DMS 273 (cell line): Measurements from ENCODE around the gene PRKD2.

Experiments
- DNase-seq: peaks from one replicate; lab custom pipeline; 2025; ENCODE audit not compliant: unreplicated experiment; lab: John Stamatoyannopoulos, UW

PRKD2 gene

DNA sequence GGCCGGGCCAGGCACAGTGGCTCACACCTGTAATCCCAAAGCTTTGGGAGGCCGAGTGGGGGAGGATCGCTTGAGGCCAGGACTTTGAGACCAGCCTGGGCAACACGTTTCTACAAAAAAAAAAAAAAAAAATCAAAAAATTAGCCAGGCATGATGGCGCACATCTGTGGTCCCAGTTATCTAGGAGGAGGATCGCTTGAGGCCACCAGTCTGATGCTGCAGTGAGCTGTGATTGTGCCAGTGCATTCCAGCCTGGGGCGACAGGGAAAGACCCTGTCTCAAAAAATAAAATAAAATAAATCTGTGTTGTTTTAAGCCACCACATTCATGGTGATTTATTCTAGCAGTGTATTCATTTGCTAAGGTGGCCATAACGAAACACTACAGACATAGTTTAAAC is 51.8 kb downstream of the PRKD2 start:
- no peak for DNase-seq

DNA sequence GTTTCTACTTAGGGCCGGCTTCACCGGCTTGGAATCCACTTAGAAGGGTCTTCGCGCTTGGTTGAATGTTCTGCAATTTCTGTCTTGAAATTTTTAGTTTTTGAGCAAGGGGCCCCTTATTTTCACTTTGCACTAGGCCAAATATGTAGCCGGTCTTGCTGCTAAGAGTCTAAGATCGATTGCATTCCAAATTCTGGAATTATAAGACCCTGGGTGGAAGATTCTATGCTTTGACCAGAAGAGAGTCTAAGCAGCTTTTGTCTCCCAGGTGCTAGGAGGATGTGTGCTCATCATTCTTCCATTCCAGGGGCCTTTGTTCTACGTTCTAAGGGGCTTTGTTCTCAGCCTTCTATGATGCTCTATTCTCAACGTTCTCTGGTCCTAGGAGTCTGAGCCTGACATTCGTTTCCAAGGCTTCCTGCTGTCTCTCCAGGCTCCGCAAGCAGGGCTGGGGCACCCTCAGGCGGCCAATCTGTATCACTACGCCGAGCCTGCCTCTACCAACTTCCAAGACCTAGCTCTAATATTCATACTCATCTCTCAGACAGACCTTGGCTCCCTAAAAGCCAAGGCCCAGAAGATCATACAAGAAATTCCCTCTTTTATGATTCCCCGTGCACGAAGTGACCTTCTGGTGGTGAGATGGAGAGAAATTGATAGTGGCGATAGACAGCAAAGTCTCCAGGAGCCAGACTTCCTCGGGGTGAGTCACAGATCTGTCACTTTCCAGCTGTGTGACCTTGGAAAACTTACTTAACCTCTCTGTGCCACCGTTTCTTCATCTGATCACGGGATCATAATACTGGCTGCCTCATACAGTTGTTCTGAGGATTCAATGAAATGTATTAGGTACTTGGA is 55.0 kb downstream of the PRKD2 start:
- peak; percentile 93 for DNase-seq

DNA sequence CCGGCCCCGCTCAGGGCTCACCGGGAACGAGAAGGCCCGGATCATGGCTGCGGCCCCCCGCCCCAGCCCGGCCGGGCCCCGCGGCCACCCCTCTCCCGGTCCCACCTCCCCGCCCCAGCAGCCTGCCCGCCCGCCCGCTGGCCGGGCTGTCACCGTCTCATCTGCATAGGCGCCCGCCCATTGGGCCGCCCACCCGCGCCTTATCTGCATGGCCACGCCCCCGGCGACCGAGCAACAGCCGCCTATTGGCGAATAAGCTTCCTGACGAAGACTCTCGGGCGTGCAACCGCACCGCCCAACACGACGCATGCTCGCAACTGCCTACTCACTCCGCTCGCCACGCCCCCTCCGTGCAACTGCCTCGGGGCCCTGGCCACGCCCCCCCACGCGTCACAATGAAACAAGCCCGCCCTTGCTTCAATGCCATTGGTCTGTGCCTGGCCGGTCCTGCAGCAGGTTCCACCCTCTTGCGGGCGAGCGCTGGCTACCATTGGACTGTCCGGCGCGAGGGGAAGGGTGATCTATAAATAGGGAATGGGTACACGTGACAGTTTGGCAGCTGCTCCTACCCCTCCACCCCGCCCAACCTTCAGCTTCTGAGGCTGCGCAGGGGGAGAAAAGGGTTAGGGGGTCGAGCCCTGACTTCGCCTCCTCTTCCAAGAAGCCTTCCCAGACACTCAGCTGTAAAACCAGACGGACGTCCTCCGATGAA is 55.7 kb downstream of the PRKD2 start, which contains the start of gene DACT3:
Gene DACT3, minus strand, starts transcription at position 163 of the 712 bp plus-strand sequence. Its CDS starts 118 bp downstream, at position 45.
- DNase-seq: peak; percentile 100

DNA sequence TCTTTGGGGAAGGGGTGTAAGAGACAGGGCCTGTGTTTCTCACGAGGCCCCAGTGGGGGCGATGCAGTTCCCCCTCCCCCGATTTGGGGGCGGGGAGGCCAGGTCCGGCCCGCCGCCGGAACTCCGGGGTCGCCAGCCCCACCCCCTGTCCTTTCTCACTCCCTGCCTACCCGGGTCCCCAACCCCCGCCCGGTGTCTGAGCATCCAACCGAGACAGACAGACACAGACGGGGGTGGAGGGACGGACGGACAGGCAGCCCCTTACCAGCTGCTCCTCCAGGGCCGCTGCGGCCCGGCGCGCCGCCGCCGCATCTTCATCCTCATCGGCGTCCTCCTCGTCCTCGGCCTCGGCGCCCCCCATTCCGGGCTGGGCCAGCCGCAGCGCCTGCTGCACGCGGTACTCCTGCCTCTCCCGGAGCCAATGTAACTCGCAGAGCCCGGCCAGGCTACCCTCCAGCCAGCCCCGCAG is 56.3 kb downstream of the PRKD2 start:
- DNase-seq: no peak

DNA sequence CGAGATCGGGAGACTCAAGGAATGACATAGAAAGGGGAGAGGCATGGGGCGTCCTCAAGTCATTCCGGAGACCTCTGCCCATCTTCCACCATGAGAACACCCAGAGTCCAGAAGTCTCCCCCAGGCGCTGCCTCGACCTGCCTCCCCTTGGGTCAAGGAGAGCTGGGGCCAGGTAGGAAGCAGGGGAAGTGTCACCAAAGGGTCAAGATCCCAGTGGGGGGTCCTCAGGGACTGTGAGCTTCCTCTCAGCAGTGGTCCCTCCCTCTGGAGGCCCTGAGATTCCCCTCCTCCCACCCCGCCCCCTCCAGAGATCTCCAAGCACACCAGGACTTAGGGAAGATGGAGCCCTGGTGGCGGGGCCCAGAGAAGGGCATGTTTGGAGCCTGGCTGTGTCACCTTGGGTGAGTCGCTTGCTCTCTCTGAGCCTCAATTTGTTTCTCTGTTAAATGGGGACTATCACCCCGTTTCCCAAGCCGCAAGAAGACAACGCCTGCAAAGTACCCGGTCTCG is 56.9 kb downstream of the PRKD2 start:
- DNase-seq: peak; percentile 53

DNA sequence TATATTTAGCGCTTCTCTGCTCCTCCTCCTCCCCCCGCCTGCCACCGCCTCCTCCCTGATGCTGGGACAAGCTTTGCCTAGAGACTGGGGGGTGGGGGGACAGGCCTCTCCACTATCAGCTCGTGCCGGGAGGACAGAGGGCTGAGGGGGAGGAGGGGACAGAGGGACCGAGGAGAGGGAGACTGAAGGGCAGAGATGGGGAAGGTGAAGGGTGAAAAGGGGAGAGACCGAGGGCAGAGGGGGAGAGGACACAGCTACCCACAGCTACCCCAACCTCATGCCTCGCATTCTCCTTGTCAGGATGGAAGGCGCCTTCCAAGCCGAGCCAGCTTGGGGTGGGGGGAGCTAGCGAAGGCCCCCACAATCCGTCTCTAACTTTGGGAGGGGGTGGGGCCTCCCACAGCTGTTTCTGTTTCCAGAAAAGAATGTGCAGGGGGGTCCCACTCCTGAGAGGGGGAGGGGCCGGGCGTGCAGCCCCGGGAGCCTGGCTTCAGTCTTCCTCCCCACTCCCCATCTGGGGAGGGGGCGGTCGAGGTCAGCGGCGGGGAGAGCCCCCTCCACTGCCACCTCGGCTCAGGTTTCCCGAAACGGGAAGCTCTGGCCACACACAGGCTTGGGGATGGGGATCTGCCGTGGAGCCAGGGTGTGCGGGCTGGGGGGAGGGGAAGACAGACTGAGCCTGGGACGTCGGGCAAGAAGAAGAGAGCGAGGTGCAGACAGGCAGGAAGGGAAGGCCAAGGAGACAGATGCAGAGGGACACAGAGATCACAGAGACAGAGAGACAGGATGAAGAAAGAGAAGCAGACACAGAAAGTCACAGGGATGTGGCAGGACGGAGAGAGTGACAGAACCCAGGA is 57.5 kb downstream of the PRKD2 start:
- DNase-seq: peak; percentile 53

DNA sequence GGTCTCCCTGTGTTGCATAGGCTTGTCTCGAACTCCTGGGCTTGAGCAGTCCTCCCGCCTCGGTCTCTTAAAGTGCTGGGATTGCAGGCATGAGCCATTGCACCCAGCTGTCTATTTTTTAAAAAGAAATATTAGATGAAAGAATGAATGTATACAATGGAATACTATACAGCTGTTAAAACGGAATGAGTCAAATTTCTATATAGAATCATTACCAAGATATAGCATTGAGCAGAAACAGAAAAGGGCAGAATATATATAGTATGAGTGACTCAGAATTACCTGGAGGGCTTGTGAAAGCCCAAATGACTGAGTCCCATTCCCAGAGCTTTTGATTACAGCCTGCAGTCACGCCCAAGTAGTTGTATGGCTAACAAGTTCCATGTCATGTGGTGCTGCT is 60.4 kb downstream of the PRKD2 start:
- no peak for DNase-seq

DNA sequence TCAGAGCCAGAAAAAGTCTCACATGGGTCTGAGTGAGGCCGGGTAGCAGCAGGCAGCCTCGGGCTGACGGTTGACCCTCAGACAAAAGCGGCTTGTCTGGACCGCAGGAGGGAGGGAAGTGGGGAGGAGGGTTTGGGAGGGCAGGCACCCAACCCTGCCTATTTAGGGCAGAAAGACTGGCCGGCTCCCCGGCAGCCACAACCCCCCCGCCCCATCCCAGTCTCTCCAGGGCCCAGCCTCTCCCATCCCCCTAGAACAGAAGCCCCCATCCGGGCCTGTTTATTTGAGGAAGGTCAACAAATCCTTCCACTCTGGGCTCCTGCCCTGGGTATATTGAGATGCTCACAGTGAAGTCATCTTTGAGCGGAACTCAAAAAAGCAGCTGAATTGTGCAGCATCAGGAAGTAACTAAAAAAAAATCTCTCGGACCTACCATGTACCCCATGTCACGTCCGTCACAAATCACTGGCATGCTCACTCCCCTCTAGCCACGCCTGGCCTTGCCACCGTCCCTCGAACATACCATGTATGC is 62.2 kb downstream of the PRKD2 start:
- no peak for DNase-seq

DNA sequence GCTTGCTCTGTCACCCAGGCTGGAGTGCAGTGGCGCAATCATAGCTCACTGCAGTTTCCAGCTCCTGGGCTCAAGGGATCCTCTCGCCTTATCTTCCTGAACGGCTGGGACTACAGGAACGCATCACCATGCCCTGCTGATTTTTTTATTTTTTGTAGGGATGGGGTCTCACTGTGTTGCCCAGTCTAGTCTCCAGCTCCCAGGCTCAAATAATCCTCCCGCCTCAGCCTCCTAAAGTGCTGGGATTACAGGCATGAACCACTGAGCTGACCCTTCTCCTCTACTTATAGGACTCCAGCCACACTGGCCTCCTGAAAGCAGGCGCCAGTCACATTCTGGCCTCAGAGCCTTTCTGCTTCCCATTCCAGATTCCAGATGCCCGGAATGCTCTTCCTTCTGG is 66.5 kb downstream of the PRKD2 start:
- DNase-seq: no peak

DNA sequence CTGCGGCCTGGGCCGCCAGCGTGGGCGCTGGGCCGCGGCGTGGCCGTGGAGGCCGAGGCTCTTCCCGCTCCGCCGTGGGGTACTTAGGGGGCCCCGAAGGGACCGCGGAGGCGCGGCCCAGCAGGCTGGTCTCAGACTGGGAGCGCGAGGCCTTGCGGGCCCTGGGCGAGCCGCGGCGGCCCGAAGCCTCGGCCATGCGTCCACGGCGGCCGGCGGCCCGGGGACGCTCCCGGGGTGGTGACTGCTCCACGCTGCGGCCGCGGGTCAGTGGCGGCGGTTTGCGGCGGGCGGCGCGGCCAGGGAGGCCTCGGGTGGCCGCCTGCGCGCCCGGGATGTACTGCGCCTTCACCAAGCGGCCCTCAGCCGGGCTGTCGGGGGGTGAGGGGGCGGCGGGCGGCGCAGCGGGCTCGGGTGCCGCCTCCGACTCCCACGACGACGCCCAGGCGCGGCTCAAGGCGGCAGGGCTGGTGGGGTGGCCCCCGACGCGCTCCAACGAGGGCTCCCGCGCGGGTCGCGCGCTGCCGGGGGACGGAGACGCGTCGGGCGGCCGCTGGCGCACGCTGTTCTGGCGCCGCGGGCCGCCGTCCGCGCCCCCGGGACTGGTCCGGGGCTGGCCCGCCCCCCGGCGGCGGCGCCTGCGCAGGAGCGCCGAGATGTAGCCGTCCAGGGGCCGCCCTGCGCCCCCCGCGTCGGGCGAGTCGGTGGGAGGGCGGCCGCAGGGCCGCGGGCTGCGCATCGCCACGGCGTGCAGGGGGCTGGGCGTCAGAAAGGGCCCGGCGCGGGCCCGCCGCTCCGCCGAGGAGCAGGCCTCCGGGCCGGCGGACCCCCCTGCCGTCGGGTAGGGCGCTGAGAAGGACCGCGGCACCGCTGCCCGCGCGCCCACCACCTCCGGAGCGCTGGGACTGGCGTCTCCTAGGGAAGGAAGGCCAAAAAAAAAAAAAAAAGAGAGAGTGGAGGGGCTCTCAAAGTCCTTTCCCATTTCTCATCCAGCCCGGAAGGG is 67.7 kb downstream of the PRKD2 start:
- no peak for DNase-seq

DNA sequence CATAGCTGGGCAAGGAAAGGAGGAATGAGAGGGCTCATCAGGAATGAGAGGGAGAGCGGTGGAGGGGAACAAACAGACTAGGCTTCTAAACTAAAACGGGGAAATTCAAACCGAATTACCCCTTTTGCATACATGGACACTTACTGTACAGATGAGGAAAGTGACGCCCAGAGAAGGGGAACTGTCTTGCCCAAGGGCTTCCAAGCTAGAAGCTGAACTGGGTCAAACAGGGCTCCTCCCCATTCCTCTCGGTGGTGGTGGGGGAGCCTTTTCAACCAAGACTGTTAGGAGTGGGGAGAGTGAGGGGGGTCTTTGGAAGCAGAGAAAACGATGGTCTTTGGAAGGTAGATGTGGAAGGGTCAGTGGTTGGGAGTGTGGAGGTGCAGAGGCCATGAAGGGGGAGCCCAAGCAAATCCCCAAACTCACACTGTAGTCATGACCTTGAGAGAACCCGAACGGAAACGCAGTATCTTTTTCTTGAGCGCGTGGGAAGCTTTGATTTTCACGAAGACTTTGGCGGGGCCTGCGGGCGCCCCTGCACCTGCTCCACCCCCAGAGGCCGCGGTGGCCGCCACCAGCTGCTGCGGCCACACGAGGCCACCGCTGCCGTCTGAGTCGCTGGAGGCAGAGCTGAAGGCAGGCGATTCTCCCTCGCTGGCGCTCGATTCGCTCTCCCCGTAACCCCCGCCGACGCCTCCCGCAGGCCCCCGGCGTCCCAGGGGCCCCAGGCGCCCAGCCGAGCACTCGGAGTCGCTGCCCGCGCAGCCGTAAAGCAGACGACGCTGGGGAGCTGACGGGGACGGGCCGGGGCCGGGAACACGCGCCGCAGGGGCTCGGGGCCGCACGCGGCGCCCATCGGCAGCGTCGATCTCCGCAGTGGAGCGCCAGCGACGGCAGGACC is 68.6 kb downstream of the PRKD2 start:
- no peak for DNase-seq

DNA sequence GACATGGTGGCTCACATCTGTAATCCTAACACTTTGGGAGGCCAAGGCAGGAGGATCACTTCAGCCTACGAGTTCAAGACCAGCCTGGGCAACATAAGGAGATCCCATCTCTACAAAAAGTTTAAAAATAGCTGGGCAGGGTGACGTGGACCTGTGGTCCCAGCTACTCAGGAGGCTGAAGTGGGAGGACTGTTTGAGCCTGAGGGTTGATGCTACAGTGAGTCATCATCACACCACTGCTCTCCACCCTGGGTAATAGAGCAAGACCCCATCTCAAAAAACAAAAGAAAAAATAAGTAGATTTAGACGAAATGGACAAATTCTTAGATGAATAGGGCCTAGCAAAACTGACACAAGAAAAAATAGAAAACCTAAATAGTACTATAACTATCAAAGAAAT is 70.5 kb downstream of the PRKD2 start:
- DNase-seq: no peak

DNA sequence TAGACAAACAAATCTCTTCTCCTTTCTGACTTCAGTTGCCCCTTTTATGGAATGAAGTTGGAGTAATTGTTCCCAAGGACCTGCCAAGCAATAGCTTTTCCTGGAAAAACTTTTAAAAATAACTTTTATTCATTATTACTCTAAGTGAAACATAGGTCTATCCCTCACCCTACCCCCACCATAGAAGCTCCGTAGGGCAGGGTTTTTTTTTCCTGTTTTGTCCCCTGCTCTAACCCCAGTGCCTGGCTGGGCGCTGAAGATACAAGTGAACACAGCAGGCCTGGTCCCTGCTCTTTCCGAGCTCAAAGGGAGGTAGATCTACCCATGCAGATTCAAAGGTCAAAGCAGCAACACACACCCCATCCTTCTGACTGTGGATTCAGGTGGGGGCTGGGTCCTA is 72.2 kb downstream of the PRKD2 start:
- DNase-seq: no peak

DNA sequence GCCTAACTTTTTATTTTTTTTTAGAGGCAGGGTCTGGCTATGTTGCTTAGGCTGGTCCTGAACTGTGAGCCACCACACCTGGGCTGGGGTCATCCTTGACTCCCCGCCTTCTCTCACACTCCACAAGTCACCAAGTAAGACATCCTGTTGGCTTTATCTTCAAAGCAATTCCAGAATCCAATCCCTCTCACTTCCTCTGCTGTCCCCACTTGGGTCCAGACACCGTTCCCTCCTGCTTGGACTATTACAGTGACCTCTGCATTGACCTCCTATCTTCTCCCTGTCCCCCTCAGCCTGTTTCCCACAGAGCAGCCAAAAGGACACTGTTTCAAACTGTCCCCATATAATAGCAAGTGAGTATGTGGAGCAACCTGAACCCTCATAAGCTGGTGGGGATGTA is 76.3 kb downstream of the PRKD2 start:
- no peak for DNase-seq

DNA sequence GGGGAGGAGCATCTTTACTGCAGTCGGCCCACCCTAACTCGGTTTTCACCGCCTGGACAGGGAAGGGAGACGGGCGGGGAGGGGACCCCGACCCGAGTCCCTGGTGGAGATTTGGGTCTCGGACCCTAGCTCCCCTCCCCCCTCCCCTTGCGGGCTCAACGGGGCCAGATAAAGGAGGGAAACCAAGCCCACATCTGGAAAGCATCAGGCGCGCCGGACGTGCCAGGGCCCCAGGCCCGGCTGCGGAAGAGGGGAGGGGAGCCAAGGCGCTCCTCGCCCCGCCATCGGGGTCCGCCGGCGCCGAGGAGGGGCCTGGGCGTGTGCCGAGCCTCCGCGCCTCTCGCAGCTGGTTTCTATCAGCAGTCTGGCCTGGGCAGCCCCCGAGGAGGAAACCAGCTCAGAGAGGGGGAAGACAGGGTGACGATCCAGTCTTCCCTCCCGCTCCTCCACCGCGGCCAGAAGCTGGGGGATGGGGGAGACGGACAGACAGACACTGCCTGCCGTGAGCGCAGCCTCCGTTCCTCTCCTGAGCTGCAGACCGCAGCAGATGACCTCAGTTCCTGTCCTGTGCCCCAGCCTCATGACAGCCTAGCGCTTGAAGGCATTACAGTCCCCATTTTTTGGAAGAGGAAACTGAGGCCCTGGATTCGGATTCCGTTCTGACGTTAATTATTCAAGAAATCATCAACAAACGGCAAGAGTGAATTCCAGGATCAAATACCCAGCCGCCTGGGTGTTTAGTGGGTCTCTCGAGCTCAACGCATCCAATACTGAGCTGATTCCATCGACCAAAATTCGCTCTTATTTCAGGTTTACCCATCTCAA is 77.3 kb downstream of the PRKD2 start:
- peak; percentile 45 for DNase-seq

DNA sequence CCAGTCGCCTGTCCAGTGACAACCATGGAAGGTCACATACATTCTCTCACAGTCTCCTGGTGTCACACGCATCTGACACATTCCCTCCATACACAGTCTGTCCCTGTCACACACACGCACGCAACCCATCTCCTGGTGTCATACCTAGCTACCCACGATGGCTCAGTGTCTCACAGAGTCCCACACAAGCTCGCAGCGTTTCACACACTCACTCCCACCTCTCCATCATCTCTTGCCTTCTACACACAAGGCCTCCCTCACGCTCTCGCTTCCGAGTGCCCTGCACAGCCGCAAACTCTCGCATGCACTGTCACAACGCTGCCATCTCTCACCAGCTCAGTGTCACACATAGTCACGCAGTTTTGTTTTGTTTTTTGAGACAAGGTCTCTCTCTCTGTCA is 79.7 kb downstream of the PRKD2 start:
- no peak for DNase-seq

DNA sequence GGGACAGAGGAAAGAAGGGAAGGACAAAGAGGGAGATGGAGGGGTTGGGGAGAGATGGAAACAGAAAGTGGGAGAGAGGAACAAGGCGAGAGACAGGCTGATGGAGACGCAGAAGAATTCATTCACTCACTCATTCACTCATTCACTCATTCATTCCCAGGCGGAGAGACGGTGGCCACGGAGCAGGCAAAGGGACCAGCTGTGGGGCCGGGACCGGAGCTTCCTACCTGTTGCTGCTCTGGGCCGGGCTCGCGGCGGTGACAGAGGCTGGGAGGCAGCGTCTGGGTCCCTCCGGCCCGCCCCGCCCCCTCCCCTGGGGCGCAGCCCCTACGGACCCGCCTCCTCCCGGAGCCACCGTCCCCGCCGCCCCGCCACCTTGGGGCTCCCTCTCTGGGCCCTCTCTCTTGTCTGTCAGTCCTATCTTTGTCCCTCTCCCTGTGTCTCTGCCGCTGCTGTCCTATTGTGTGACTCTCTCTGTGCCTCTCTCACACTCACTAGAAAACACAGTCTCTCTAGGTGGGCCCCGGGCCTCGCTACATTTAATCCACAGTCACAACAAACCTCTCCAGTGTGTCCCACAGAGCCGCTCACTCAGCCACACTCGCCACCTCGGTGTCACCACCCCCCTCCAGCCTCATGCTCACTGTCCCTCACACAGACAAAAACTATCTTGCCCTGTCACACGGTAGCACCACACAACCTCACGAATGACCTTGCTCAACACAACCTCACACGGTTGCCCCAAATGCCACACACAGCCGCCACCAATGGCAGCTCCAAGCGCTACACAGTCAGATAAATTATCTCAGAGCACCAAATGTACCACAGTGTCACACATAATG is 80.8 kb downstream of the PRKD2 start, which contains the start of gene GNG8:
Gene GNG8, minus strand, starts transcription at position 283 of the 842 bp plus-strand sequence. CDS start 1,520 bp downstream, outside the sequence.
- no peak for DNase-seq
